ENCODE results near the gene DNAH6. TPM values are rescaled to one million over a fixed set of nuclear protein-coding genes. Genes with fewer than 3 reads are reported as not detected.

The DNAH6 gene
- total and polyA plus RNA-seq, 9 of the 15 experiments (the other 6 are each of a cell fraction or from before 2014, with no cell fraction given), result 0.01 to 0.04 (median 0.01) TPM; not detected in 5

DNA sequence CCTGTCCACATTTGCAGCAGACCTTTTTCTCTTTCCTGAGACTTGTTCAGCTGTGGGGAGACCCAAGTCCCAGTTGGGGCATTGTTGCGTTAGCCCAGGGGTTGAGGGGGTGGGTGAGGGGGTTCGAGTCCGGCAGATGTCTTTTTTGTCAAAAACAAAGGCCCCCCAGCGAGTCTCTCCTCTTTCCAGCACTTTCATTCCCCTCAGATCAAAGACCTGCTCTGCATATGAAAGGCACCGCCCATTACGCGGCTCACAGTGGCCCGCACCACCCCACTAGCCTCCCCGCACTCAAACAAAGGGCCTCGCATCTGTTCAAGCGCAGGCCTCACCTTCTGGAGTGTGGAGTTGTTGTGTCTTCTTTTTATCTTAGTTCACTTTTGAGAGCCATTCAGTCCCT lies 339.4 kb downstream of the DNAH6 start (continued):
- TF ChIP-seq, protein P1, sequence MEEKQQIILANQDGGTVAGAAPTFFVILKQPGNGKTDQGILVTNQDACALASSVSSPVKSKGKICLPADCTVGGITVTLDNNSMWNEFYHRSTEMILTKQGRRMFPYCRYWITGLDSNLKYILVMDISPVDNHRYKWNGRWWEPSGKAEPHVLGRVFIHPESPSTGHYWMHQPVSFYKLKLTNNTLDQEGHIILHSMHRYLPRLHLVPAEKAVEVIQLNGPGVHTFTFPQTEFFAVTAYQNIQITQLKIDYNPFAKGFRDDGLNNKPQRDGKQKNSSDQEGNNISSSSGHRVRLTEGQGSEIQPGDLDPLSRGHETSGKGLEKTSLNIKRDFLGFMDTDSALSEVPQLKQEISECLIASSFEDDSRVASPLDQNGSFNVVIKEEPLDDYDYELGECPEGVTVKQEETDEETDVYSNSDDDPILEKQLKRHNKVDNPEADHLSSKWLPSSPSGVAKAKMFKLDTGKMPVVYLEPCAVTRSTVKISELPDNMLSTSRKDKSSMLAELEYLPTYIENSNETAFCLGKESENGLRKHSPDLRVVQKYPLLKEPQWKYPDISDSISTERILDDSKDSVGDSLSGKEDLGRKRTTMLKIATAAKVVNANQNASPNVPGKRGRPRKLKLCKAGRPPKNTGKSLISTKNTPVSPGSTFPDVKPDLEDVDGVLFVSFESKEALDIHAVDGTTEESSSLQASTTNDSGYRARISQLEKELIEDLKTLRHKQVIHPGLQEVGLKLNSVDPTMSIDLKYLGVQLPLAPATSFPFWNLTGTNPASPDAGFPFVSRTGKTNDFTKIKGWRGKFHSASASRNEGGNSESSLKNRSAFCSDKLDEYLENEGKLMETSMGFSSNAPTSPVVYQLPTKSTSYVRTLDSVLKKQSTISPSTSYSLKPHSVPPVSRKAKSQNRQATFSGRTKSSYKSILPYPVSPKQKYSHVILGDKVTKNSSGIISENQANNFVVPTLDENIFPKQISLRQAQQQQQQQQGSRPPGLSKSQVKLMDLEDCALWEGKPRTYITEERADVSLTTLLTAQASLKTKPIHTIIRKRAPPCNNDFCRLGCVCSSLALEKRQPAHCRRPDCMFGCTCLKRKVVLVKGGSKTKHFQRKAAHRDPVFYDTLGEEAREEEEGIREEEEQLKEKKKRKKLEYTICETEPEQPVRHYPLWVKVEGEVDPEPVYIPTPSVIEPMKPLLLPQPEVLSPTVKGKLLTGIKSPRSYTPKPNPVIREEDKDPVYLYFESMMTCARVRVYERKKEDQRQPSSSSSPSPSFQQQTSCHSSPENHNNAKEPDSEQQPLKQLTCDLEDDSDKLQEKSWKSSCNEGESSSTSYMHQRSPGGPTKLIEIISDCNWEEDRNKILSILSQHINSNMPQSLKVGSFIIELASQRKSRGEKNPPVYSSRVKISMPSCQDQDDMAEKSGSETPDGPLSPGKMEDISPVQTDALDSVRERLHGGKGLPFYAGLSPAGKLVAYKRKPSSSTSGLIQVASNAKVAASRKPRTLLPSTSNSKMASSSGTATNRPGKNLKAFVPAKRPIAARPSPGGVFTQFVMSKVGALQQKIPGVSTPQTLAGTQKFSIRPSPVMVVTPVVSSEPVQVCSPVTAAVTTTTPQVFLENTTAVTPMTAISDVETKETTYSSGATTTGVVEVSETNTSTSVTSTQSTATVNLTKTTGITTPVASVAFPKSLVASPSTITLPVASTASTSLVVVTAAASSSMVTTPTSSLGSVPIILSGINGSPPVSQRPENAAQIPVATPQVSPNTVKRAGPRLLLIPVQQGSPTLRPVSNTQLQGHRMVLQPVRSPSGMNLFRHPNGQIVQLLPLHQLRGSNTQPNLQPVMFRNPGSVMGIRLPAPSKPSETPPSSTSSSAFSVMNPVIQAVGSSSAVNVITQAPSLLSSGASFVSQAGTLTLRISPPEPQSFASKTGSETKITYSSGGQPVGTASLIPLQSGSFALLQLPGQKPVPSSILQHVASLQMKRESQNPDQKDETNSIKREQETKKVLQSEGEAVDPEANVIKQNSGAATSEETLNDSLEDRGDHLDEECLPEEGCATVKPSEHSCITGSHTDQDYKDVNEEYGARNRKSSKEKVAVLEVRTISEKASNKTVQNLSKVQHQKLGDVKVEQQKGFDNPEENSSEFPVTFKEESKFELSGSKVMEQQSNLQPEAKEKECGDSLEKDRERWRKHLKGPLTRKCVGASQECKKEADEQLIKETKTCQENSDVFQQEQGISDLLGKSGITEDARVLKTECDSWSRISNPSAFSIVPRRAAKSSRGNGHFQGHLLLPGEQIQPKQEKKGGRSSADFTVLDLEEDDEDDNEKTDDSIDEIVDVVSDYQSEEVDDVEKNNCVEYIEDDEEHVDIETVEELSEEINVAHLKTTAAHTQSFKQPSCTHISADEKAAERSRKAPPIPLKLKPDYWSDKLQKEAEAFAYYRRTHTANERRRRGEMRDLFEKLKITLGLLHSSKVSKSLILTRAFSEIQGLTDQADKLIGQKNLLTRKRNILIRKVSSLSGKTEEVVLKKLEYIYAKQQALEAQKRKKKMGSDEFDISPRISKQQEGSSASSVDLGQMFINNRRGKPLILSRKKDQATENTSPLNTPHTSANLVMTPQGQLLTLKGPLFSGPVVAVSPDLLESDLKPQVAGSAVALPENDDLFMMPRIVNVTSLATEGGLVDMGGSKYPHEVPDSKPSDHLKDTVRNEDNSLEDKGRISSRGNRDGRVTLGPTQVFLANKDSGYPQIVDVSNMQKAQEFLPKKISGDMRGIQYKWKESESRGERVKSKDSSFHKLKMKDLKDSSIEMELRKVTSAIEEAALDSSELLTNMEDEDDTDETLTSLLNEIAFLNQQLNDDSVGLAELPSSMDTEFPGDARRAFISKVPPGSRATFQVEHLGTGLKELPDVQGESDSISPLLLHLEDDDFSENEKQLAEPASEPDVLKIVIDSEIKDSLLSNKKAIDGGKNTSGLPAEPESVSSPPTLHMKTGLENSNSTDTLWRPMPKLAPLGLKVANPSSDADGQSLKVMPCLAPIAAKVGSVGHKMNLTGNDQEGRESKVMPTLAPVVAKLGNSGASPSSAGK (IDR thresholded peaks at IDR 0.05), result no peak
- TF ChIP-seq, protein P2, sequence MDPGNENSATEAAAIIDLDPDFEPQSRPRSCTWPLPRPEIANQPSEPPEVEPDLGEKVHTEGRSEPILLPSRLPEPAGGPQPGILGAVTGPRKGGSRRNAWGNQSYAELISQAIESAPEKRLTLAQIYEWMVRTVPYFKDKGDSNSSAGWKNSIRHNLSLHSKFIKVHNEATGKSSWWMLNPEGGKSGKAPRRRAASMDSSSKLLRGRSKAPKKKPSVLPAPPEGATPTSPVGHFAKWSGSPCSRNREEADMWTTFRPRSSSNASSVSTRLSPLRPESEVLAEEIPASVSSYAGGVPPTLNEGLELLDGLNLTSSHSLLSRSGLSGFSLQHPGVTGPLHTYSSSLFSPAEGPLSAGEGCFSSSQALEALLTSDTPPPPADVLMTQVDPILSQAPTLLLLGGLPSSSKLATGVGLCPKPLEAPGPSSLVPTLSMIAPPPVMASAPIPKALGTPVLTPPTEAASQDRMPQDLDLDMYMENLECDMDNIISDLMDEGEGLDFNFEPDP (CRISPR knock-in tag; IDR thresholded peaks at IDR 0.05), result no peak
- TF ChIP-seq, protein P3, sequence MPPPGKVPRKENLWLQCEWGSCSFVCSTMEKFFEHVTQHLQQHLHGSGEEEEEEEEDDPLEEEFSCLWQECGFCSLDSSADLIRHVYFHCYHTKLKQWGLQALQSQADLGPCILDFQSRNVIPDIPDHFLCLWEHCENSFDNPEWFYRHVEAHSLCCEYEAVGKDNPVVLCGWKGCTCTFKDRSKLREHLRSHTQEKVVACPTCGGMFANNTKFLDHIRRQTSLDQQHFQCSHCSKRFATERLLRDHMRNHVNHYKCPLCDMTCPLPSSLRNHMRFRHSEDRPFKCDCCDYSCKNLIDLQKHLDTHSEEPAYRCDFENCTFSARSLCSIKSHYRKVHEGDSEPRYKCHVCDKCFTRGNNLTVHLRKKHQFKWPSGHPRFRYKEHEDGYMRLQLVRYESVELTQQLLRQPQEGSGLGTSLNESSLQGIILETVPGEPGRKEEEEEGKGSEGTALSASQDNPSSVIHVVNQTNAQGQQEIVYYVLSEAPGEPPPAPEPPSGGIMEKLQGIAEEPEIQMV (tag; conservative IDR thresholded peaks at IDR 0.05; ENCODE audit: low read depth), result no peak
- TF ChIP-seq ESRRB (CRISPR knock-in tag; IDR thresholded peaks at IDR 0.05; ENCODE audit: borderline replicate concordance), result no peak
- TF ChIP-seq ZNF121 (CRISPR knock-in tag; conservative IDR thresholded peaks at IDR 0.05), result no peak
- TF ChIP-seq NFE2 (IDR thresholded peaks at IDR 0.05; ENCODE audit: low read depth), result no peak
- TF ChIP-seq DMBX1 (CRISPR knock-in tag; IDR thresholded peaks at IDR 0.05; ENCODE audit: borderline replicate concordance), result no peak
- TF ChIP-seq ZC3H8 (IDR thresholded peaks at IDR 0.05), result no peak
- TF ChIP-seq SMARCB1 (IDR thresholded peaks at IDR 0.05; ENCODE audit: insufficient read length, low read depth), result no peak
